ENCODE measurements around the gene FAAH. TPM values are rescaled to one million over a fixed set of nuclear protein-coding genes. Genes with fewer than 3 reads are reported as not detected.

The FAAH gene
- total and polyA plus RNA-seq, 2 of the 13 experiments (the other 11 are each of a cell fraction or from before 2014, with no cell fraction given), result 5.4 to 11.0 TPM

DNA sequence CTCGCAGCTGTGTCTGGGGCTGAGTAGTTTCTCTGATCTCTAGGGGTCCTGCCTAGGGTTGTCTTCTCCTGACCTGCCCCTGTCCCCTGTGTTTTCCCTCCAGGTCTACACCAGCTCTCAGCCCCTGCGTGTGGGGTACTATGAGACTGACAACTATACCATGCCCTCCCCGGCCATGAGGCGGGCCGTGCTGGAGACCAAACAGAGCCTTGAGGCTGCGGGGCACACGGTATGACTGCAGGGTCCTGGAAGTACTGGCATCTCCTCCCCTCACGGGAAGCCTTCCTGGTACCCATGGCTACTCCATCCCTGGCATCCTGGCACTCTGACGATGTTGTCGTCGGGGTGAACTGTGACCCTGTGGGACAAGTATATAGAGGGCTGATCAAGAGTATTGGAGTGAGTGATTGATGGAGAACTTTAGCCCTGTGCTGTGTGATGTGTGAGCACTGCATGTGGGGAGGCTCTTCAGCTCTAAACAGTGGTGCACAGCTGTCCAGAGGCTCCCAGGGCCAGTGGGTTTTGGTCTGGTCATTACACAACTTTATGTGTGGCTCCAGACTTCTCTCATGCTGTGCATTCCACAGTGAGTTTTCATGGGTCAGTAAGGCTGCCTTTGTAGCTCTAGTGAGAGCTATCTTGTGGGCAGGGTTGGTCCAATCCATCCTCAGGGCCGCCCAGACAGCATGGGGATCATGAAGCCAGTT, 14.4 kb downstream of the FAAH start (continued):
- no peak for TF ChIP-seq LCORL (IDR thresholded peaks at IDR 0.05)
- no peak for TF ChIP-seq LCORL (CRISPR knock-in tag; IDR thresholded peaks at IDR 0.05)
- no peak for TF ChIP-seq CEBPG (CRISPR knock-in tag; IDR thresholded peaks at IDR 0.05)
- TF ChIP-seq KLF13 (CRISPR knock-in tag; IDR thresholded peaks at IDR 0.05), result no peak
- TF ChIP-seq CREB1 (IDR thresholded peaks at IDR 0.05), result no peak
- no peak for TF ChIP-seq CREB1 (CRISPR knock-in tag; IDR thresholded peaks at IDR 0.05)
- no peak for TF ChIP-seq ZC3H4 (CRISPR knock-in tag; IDR thresholded peaks at IDR 0.05; ENCODE audit: borderline replicate concordance)
- no peak for TF ChIP-seq ZNF678 (CRISPR knock-in tag; IDR thresholded peaks at IDR 0.05)
- TF ChIP-seq MBD4 (IDR thresholded peaks at IDR 0.05; ENCODE audit: borderline replicate concordance, low read length), result no peak
- TF ChIP-seq ZNF816 (CRISPR knock-in tag; IDR thresholded peaks at IDR 0.05; ENCODE audit: borderline replicate concordance), result no peak

DNA sequence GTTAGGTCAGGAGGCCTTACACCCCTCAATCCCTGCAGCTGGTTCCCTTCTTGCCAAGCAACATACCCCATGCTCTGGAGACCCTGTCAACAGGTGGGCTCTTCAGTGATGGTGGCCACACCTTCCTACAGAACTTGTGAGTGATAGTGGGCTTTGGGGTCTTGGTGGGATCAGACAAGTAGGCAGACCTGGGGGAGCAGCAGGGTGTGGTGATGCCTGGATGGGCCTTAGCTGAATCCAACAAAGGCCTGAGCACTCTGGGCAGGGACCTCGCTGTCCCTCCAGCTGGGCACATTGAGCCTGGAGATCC, 14.9 kb downstream of the FAAH start:
- Histone ChIP-seq H3K36me3 (replicated peaks in 1 of 2; ENCODE audit: control insufficient read depth in 1 of 2, insufficient read depth in 2 of 2, low read length in 2 of 2) (peaks cover 0 to 1% of the 10 kb centered on the region in 2 experiments; a peak in 1 of 5 replicates), H3K4me2 (ENCODE audit: low read depth, low read length) (no peak overlapping the region), H2AFZ (ENCODE audit: low read length) (no peak overlapping the region), H3K4me1 (ENCODE audit: insufficient read depth, low read length) (no peaks in the 10 kb centered on the region), H3K9ac (ENCODE audit: insufficient read depth, low read depth, low read length) (no peak overlapping the region), H3K9me3 (ENCODE audit: low read length) (no peaks in the 10 kb centered on the region), H4K20me1 (ENCODE audit: insufficient read depth, low read length) (no peaks in the 10 kb centered on the region), H3K27me3 (ENCODE audit: control insufficient read depth in 1 of 2, insufficient read depth in 2 of 2, low read length in 2 of 2) (no peaks in the 10 kb centered on the region), H3K79me2 (ENCODE audit: insufficient read depth, low read length) (no peaks in the 10 kb centered on the region), H3K27ac (ENCODE audit: extremely low read length, insufficient read depth, low read length) (no peak overlapping the region), H3K4me3 (replicated peaks in 1 of 3; ENCODE audit: insufficient read depth in 1 of 3, low read depth in 2 of 3, low read length in 3 of 3) (no peak overlapping the region)
- CTCF ChIA-PET (ENCODE audit: low intra/inter-chr PET ratio, low total read pairs), result no interaction called here
- intact Hi-C loops (cut with micrococcal nuclease; ENCODE audit: unreplicated experiment), result no loop called here
- no peak for ATAC-seq
- TF ChIP-seq ZNF7 (CRISPR knock-in tag; IDR thresholded peaks at IDR 0.05) (no peak), KAT7 (CRISPR knock-in tag; IDR thresholded peaks at IDR 0.05; ENCODE audit: borderline replicate concordance) (no peak), GFI1 (CRISPR knock-in tag; IDR thresholded peaks at IDR 0.05; ENCODE audit: borderline replicate concordance) (no peak), MYC (CRISPR knock-in tag; IDR thresholded peaks at IDR 0.05; ENCODE audit: borderline replicate concordance) (no peak)
- POLR2A ChIA-PET, result no interaction called here
- FAIRE-seq, result no peak
- in situ Hi-C loops (cut with HindIII; ENCODE audit: extremely low pct_ligation_motif_present, low pct_unique_long_range_greater_than_20kb), result no loop called here
- no TSS peak for BruUV-seq (replicated peaks)
- WGBS (ENCODE audit: low lambda C conversion rate), result 86% methylated on average over 1 of the region's 1 CpG
- DNase-seq (ENCODE audit: low spot score), result no peak
